Fibroblast of gingiva (primary cell): ENCODE results near the gene GPC1.
A peak's percentile ranks its signal among the peaks of the same experiment; 100 is the strongest.
"Not testable (repeated sequence)": the region's sequence is repeated elsewhere in the genome, so short reads cannot be mapped to it uniquely, and the experiment has no call there.

Experiments used
- DNase-seq: peaks from one replicate; pipeline ENCODE4 v3.0.0-alpha.2; 2011; ENCODE audit warnings: low read depth

Gene GPC1

GRCh38 chr2:240467149-240467642 is 31.7 kb downstream of the GPC1 start:
- DNase-seq, result no peak

GRCh38 chr2:240467659-240468302 is 32.3 kb downstream of the GPC1 start:
- DNase-seq, result no peak

- peak; percentile 10 for DNase-seq
Observed at GRCh38 chr2:240468303-240469238, 33.1 kb downstream of the GPC1 start.

- DNase-seq, result no peak
Observed at GRCh38 chr2:240469239-240469636, 33.8 kb downstream of the GPC1 start.

GRCh38 chr2:240469740-240470139 is 34.3 kb downstream of the GPC1 start:
- peak; percentile 27 for DNase-seq

- no peak for DNase-seq
Observed at GRCh38 chr2:240472078-240472790, 36.8 kb downstream of the GPC1 start.

- no peak for DNase-seq
Observed at GRCh38 chr2:240473211-240473610, 37.7 kb downstream of the GPC1 start.

GRCh38 chr2:240477916-240478315 is 42.5 kb downstream of the GPC1 start:
- DNase-seq, result no peak

GRCh38 chr2:240478346-240479110 is 43.1 kb downstream of the GPC1 start:
- no peak for DNase-seq

- no peak for DNase-seq
Observed at GRCh38 chr2:240479111-240479501, 43.6 kb downstream of the GPC1 start.

GRCh38 chr2:240480834-240481623 is 45.6 kb downstream of the GPC1 start:
- no peak for DNase-seq

- DNase-seq, result no peak
Observed at GRCh38 chr2:240481720-240482119, 46.3 kb downstream of the GPC1 start.

- DNase-seq, result no peak
Observed at GRCh38 chr2:240482141-240482540, 46.7 kb downstream of the GPC1 start.

- no peak for DNase-seq
Observed at GRCh38 chr2:240491483-240491882, 56.0 kb downstream of the GPC1 start.

- DNase-seq, result no peak
Observed at GRCh38 chr2:240494194-240494793, 58.8 kb downstream of the GPC1 start.

GRCh38 chr2:240494942-240495341 is 59.5 kb downstream of the GPC1 start:
- DNase-seq, result not testable (repeated sequence)

- peak; percentile 22 for DNase-seq
Observed at GRCh38 chr2:240497082-240497481, 61.6 kb downstream of the GPC1 start.

GRCh38 chr2:240498171-240498957 is 62.9 kb downstream of the GPC1 start:
- DNase-seq, result no peak

- no peak for DNase-seq
Observed at GRCh38 chr2:240498958-240499260, 63.4 kb downstream of the GPC1 start.
